ENCODE data around the gene GPS1. TPM values are rescaled to one million over a fixed set of nuclear protein-coding genes. Genes with fewer than 3 reads are reported as not detected.
A peak's percentile ranks its signal among the peaks of the same experiment; 100 is the strongest.

GPS1 gene
- polyA plus RNA-seq, 1 donor = 97.1 TPM

GRCh38 chr17:82094931-82095776, 43.5 kb downstream of the GPS1 start:
- Histone ChIP-seq H3K27ac (ENCODE audit: low read length) (no peak overlapping the region), H3K27me3 (ENCODE audit: control insufficient read depth, insufficient read depth, low read length) (no peaks in the 10 kb centered on the region), H3K4me3 (ENCODE audit: low read length) (no peak overlapping the region), H3K4me1 (ENCODE audit: control insufficient read depth, insufficient read depth, low read length) (peaks cover 19% of the 10 kb centered on the region), H3K36me3 (ENCODE audit: control insufficient read depth, insufficient read depth, low read length) (peaks cover 50% of the 10 kb centered on the region), H3K9me3 (ENCODE audit: control insufficient read depth, low read depth, low read length) (peaks cover 4% of the 10 kb centered on the region)
- no peak for DNase-seq
- WGBS (ENCODE audit: insufficient coverage, low lambda C conversion rate) = no CpG with 5 or more reads among the region's 37 CpGs

GRCh38 chr17:82095777-82096708, 44.3 kb downstream of the GPS1 start:
- no peak for DNase-seq
- peaks cover 22% of the 10 kb centered on the region for H3K4me1 ChIP-seq (ENCODE audit: control insufficient read depth, insufficient read depth, low read length)
- no peak overlapping the region for H3K27ac ChIP-seq (ENCODE audit: low read length)
- peaks cover 43% of the 10 kb centered on the region for H3K36me3 ChIP-seq (ENCODE audit: control insufficient read depth, insufficient read depth, low read length)
- H3K27me3 ChIP-seq (ENCODE audit: control insufficient read depth, insufficient read depth, low read length) = no peaks in the 10 kb centered on the region
- peaks cover 4% of the 10 kb centered on the region for H3K9me3 ChIP-seq (ENCODE audit: control insufficient read depth, low read depth, low read length)
- peak overlapping the region; percentile 53 for H3K4me3 ChIP-seq (ENCODE audit: low read length)
- no CpG with 5 or more reads among the region's 35 CpGs for WGBS (ENCODE audit: insufficient coverage, low lambda C conversion rate)

GRCh38 chr17:82096709-82097183, 45.0 kb downstream of the GPS1 start:
- Histone ChIP-seq H3K27ac (ENCODE audit: low read length) (no peak overlapping the region), H3K27me3 (ENCODE audit: control insufficient read depth, insufficient read depth, low read length) (no peaks in the 10 kb centered on the region), H3K4me1 (ENCODE audit: control insufficient read depth, insufficient read depth, low read length) (peaks cover 29% of the 10 kb centered on the region), H3K9me3 (ENCODE audit: control insufficient read depth, low read depth, low read length) (peaks cover 4% of the 10 kb centered on the region), H3K36me3 (ENCODE audit: control insufficient read depth, insufficient read depth, low read length) (peaks cover 40% of the 10 kb centered on the region), H3K4me3 (ENCODE audit: low read length) (peak overlapping the region; percentile 53)
- WGBS (ENCODE audit: insufficient coverage, low lambda C conversion rate) = no CpG with 5 or more reads among the region's 8 CpGs
- DNase-seq = no peak

GRCh38 chr17:82097184-82097918, 45.7 kb downstream of the GPS1 start:
- H3K9me3 ChIP-seq (ENCODE audit: control insufficient read depth, low read depth, low read length) = peaks cover 4% of the 10 kb centered on the region
- H3K27me3 ChIP-seq (ENCODE audit: control insufficient read depth, insufficient read depth, low read length) = no peaks in the 10 kb centered on the region
- H3K4me1 ChIP-seq (ENCODE audit: control insufficient read depth, insufficient read depth, low read length) = peaks cover 34% of the 10 kb centered on the region
- WGBS (ENCODE audit: insufficient coverage, low lambda C conversion rate) = no CpG with 5 or more reads among the region's 77 CpGs
- peaks cover 34% of the 10 kb centered on the region for H3K36me3 ChIP-seq (ENCODE audit: control insufficient read depth, insufficient read depth, low read length)
- H3K27ac ChIP-seq (ENCODE audit: low read length) = peak overlapping the region; percentile 65
- H3K4me3 ChIP-seq (ENCODE audit: low read length) = peak overlapping the region; percentile 59
- peak in 1 of 2 donors; percentile 60 for DNase-seq

- Histone ChIP-seq H3K36me3 (ENCODE audit: control insufficient read depth, insufficient read depth, low read length) (peaks cover 31% of the 10 kb centered on the region), H3K9me3 (ENCODE audit: control insufficient read depth, low read depth, low read length) (peaks cover 4% of the 10 kb centered on the region), H3K4me3 (ENCODE audit: low read length) (peak overlapping the region; percentile 59), H3K27me3 (ENCODE audit: control insufficient read depth, insufficient read depth, low read length) (no peaks in the 10 kb centered on the region), H3K27ac (ENCODE audit: low read length) (peak overlapping the region; percentile 65), H3K4me1 (ENCODE audit: control insufficient read depth, insufficient read depth, low read length) (peaks cover 34% of the 10 kb centered on the region)
- WGBS (ENCODE audit: insufficient coverage, low lambda C conversion rate) = no CpG with 5 or more reads among the region's 36 CpGs
- no peak for DNase-seq
Measured at GRCh38 chr17:82097919-82098168, 46.1 kb downstream of the GPS1 start.

GRCh38 chr17:82098169-82098938, 46.7 kb downstream of the GPS1 start, which contains the start of gene FASN:
Gene FASN (minus strand): TSS chr17:82098236. CDS start chr17:82096445, 1,791 bp downstream.
- Histone ChIP-seq H3K4me3 (ENCODE audit: low read length) (peak within 1 kb of the TSS; percentile 59), H3K27ac (ENCODE audit: low read length) (peak within 1 kb of the TSS; percentile 75), H3K4me1 (ENCODE audit: control insufficient read depth, insufficient read depth, low read length) (peaks cover 34% of the 10 kb centered on the region), H3K27me3 (ENCODE audit: control insufficient read depth, insufficient read depth, low read length) (no peaks in the 10 kb centered on the region), H3K9me3 (ENCODE audit: control insufficient read depth, low read depth, low read length) (peaks cover 4% of the 10 kb centered on the region), H3K36me3 (ENCODE audit: control insufficient read depth, insufficient read depth, low read length) (peaks cover 26% of the 10 kb centered on the region)
- peak; percentile 94 to 97 for DNase-seq
- WGBS (ENCODE audit: insufficient coverage, low lambda C conversion rate) = no CpG with 5 or more reads among the region's 124 CpGs

- Histone ChIP-seq H3K27ac (ENCODE audit: low read length) (peak overlapping the region; percentile 47), H3K27me3 (ENCODE audit: control insufficient read depth, insufficient read depth, low read length) (no peaks in the 10 kb centered on the region), H3K36me3 (ENCODE audit: control insufficient read depth, insufficient read depth, low read length) (peaks cover 18% of the 10 kb centered on the region), H3K9me3 (ENCODE audit: control insufficient read depth, low read depth, low read length) (peaks cover 4% of the 10 kb centered on the region), H3K4me3 (ENCODE audit: low read length) (peak overlapping the region; percentile 53), H3K4me1 (ENCODE audit: control insufficient read depth, insufficient read depth, low read length) (peaks cover 42% of the 10 kb centered on the region)
- WGBS (ENCODE audit: insufficient coverage, low lambda C conversion rate) = no CpG with 5 or more reads among the region's 80 CpGs
- DNase-seq = peak in 1 of 2 donors; percentile 48
Measured at GRCh38 chr17:82098939-82099763, 47.5 kb downstream of the GPS1 start.

- no CpG with 5 or more reads among the region's 35 CpGs for WGBS (ENCODE audit: insufficient coverage, low lambda C conversion rate)
- Histone ChIP-seq H3K4me1 (ENCODE audit: control insufficient read depth, insufficient read depth, low read length) (peaks cover 48% of the 10 kb centered on the region), H3K36me3 (ENCODE audit: control insufficient read depth, insufficient read depth, low read length) (peaks cover 8% of the 10 kb centered on the region), H3K27me3 (ENCODE audit: control insufficient read depth, insufficient read depth, low read length) (no peaks in the 10 kb centered on the region), H3K4me3 (ENCODE audit: low read length) (no peak overlapping the region), H3K9me3 (ENCODE audit: control insufficient read depth, low read depth, low read length) (peaks cover 4% of the 10 kb centered on the region), H3K27ac (ENCODE audit: low read length) (no peak overlapping the region)
- no peak for DNase-seq
Measured at GRCh38 chr17:82100502-82101298, 49.0 kb downstream of the GPS1 start.

Data from large intestine (tissue), 3 donors.